Gastroesophageal sphincter (tissue), 4 donors: ENCODE measurements around the gene RNF224. TPM values are rescaled to one million over a fixed set of nuclear protein-coding genes. Genes with fewer than 3 reads are reported as not detected.

ENCODE experiments used
- ATAC-seq: fragments of 150-250 bp; one replicate; pipeline ENCODE4 v1.9.1; 2016; ENCODE audit warnings: mild to moderate bottlenecking, moderate library complexity
- H3K27ac ChIP-seq, 4 donors: fragments of 200-600 bp; sonication (generic) in 3 of 4; 1 replicate in 3 of 4; 2 replicates in 1 of 4; pipeline ENCODE4 v1.5.1; 2016 to 2019
- H3K27me3 ChIP-seq: fragments of 200-600 bp; sonication (generic); one replicate; pipeline ENCODE4 v1.5.1; 2019
- H3K36me3 ChIP-seq, 2 donors: fragments of 200-600 bp; sonication (generic); one replicate each; pipeline ENCODE4 v1.5.1; 2019; ENCODE audit warnings: control low read depth in 1 of 2
- H3K4me1 ChIP-seq, 3 donors: fragments of 200-600 bp; sonication (generic); 1 replicate in 2 of 3; 2 replicates in 1 of 3; pipeline ENCODE4 v1.5.1; 2016 to 2019; ENCODE audit warnings: control low read depth in 2 of 3
- H3K4me3 ChIP-seq, 2 donors: fragments of 200-600 bp; sonication (generic); one replicate each; pipeline ENCODE4 v1.5.1; 2019; ENCODE audit warnings: mild to moderate bottlenecking in 1 of 2, moderate library complexity in 1 of 2
- H3K9me3 ChIP-seq, 3 donors: fragments of 200-600 bp; sonication (generic); one replicate each; pipeline ENCODE4 v1.5.1; 2017 to 2019; ENCODE audit warnings: control low read depth in 2 of 3
- EP300 ChIP-seq: sonication (generic); formaldehyde crosslinking; IDR thresholded peaks from one replicate; pipeline ENCODE4 v1.6.1; 2017; ENCODE audit warnings: antibody characterized with exemption, mild to moderate bottlenecking
- POLR2A ChIP-seq, 2 donors: fragments of 450-650 bp; IDR thresholded peaks; one replicate each; pipeline ENCODE4 v1.6.1; 2017; ENCODE audit warnings: antibody characterized with exemption in 2 of 2, mild to moderate bottlenecking in 2 of 2, moderate library complexity in 1 of 2
- POLR2AphosphoS5 ChIP-seq: sonication (generic); formaldehyde crosslinking; IDR thresholded peaks from one replicate; pipeline ENCODE4 v1.6.1; 2017; ENCODE audit warnings: antibody characterized with exemption
- WGBS, 2 donors: methylation state at CpG; one replicate each; pipeline ENCODE4 v1.1.5; 2018; ENCODE audit warnings: low coverage in 1 of 2; 5-methylcytosine and 5-hydroxymethylcytosine counted together
- total RNA-seq, 4 donors: library from RNA; depleted of rRNA; stranded (reverse); fragments of >200 nt; gene quantifications; one replicate each; pipeline ENCODE4 v1.1.0, GENCODE V29; 2016
- TF ChIP-seq, protein P1 (sequence below), 4 experiments: fragments of 200-600 bp in 2 of 4; fragments of 450-650 bp in 2 of 4; sonication (generic) in 1 of 4; IDR thresholded peaks; one replicate each; pipeline ENCODE4 v1.5.1; 2017 to 2019; ENCODE audit warnings: antibody characterized with exemption in 4 of 4, mild to moderate bottlenecking in 2 of 4, moderate library complexity in 2 of 4

RNF224 gene
- total RNA-seq, 4 donors from 2014 or later, result 0.57 TPM; not detected in 3

DNA sequence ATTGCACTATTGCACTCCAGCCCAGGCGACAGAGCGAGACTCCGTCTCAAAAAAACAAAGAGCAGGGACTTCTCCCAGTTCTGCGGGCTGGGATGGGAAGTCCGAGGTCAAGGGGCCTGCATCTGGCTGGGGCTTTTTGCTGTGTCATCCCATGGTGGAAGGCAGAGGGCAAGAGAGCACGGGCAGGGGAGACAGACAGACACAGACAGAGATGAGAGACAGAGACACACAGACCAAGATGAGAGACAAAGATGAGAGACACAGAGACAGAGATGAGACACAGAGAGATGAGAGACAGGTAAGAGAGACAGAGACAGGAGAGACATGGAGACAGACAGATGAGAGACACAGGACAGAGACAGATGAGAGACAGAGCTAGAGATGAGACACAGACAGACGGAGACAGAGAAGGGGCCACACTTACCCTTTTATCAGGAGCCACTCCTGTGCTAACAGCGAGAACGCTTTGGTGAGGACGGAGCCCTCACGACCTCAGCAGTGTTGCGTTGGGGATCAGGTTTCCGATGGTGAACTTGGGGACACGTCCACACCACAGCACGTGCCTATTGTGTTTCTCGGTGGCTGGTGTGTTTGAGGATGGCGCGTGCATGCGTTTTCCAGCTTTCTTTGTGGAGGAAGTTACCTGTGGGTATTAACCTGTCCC, 41.4 kb downstream of the RNF224 start:
- H3K27ac ChIP-seq, result peak overlapping the region in 3 of 4 donors; percentile 49 to 65 (median 58)
- H3K4me1 ChIP-seq, result peaks cover 0 to 25% (median 12%) of the 10 kb centered on the region in 3 donors
- peaks cover 7% of the 10 kb centered on the region for H3K27me3 ChIP-seq
- H3K9me3 ChIP-seq, result no peaks in the 10 kb centered on the region
- TF ChIP-seq, protein P1, sequence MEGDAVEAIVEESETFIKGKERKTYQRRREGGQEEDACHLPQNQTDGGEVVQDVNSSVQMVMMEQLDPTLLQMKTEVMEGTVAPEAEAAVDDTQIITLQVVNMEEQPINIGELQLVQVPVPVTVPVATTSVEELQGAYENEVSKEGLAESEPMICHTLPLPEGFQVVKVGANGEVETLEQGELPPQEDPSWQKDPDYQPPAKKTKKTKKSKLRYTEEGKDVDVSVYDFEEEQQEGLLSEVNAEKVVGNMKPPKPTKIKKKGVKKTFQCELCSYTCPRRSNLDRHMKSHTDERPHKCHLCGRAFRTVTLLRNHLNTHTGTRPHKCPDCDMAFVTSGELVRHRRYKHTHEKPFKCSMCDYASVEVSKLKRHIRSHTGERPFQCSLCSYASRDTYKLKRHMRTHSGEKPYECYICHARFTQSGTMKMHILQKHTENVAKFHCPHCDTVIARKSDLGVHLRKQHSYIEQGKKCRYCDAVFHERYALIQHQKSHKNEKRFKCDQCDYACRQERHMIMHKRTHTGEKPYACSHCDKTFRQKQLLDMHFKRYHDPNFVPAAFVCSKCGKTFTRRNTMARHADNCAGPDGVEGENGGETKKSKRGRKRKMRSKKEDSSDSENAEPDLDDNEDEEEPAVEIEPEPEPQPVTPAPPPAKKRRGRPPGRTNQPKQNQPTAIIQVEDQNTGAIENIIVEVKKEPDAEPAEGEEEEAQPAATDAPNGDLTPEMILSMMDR (IDR thresholded peaks at IDR 0.05), result no peak
- TF ChIP-seq POLR2AphosphoS5, result no peak
- no peak for TF ChIP-seq POLR2A (IDR thresholded peaks at IDR 0.05)
- TF ChIP-seq EP300, result no peak
- 66 to 69% methylated on average over 14 to 15 of the region's 19 CpGs for WGBS, 2 donors
- H3K36me3 ChIP-seq, result peaks cover 0 to 90% of the 10 kb centered on the region in 2 donors
- H3K4me3 ChIP-seq, result no peak overlapping the region
- no peak for ATAC-seq

GRCh38 chr9:137269231-137269772, 42.0 kb downstream of the RNF224 start:
- Histone ChIP-seq H3K27ac (peak overlapping the region in 3 of 4 donors; percentile 49 to 65 (median 58)), H3K9me3 (no peaks in the 10 kb centered on the region), H3K4me1 (peaks cover 0 to 25% (median 12%) of the 10 kb centered on the region in 3 donors), H3K4me3 (no peak overlapping the region), H3K36me3 (peaks cover 0 to 90% of the 10 kb centered on the region in 2 donors), H3K27me3 (peaks cover 13% of the 10 kb centered on the region)
- TF ChIP-seq POLR2A (IDR thresholded peaks at IDR 0.05) (no peak), POLR2AphosphoS5 (peak; percentile 46)
- peak; percentile 81 for ATAC-seq
- 18 to 43% methylated on average over 11 to 12 of the region's 17 CpGs for WGBS, 2 donors

DNA sequence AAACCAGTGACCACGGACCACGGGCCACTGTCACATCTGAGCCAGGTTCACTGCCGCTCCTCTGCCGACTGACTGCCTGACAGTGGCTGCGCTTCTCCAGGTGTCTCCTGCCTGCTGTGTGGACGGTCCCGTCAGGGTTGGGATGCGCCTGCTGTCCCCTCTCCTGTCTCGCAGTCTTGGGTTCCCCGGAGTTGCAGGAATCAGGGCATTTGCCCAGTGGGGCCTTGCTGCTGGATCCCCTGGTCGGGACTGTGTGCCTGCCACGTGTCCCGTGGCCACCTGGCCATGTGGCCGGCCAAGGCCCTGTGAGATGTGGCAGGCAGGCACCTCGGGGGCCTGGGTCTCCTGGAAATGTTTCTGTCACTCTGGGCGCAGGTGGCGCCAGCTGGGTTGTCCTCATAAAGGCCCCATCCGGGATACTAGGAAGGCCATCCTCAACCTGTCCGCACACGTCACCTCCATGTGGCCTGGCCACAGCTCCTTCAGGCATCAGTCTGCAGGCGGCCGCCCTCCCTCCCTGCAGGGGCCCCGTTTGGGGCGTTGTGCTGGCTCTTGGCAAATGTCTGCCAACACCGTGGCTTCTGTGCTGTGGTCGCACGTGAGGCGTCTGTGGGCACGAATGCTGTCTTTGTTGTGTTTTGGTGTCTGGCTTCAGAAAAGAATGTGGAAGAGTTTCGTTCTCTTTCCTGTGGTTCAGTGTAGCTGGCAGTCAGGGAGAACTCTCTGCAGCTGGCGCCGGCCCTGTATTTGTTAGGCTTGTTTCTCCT, 43.8 kb downstream of the RNF224 start:
- no peaks in the 10 kb centered on the region for H3K9me3 ChIP-seq
- TF ChIP-seq, protein P1 (IDR thresholded peaks at IDR 0.05), result no peak
- no peak for TF ChIP-seq POLR2A (IDR thresholded peaks at IDR 0.05)
- TF ChIP-seq POLR2AphosphoS5, result no peak
- no peak for TF ChIP-seq EP300
- H3K36me3 ChIP-seq, result peaks cover 0 to 76% of the 10 kb centered on the region in 2 donors
- H3K27ac ChIP-seq, result no peak overlapping the region
- no peak overlapping the region for H3K4me3 ChIP-seq
- H3K4me1 ChIP-seq, result peaks cover 0 to 28% (median 13%) of the 10 kb centered on the region in 3 donors
- 79 to 89% methylated on average over 6 to 9 of the region's 32 CpGs for WGBS, 2 donors
- H3K27me3 ChIP-seq, result peaks cover 24% of the 10 kb centered on the region
- no peak for ATAC-seq

DNA sequence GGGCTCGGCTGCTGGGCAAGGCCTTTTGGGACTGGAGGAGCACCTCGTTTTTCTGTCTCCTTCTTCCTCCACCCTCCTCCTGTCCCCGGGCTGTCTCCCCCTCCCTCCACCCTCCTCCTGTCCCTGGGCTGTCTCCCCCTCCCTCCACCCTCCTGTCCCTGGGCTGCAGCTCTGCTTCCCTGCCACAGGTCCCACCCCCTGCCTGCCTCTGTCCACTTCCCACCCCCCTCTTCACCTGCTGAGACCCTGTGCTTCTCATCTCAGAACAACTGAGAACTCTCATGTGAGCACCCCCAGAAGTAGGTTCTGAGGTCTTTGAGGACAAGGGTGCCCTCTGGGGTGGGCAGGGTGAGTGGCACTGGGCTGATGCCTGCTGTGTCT, 44.4 kb downstream of the RNF224 start:
- H3K4me1 ChIP-seq, result peaks cover 0 to 34% (median 19%) of the 10 kb centered on the region in 3 donors
- H3K36me3 ChIP-seq, result peaks cover 0 to 70% of the 10 kb centered on the region in 2 donors
- WGBS, 2 donors, result 20 to 51% methylated on average over 1 to 3 of the region's 3 CpGs

More for the DNA sequence above, 44.4 kb downstream of the RNF224 start:
- TF ChIP-seq EP300, result no peak
- TF ChIP-seq POLR2A (IDR thresholded peaks at IDR 0.05), result no peak
- no peak for TF ChIP-seq POLR2AphosphoS5
- TF ChIP-seq, protein P1 (IDR thresholded peaks at IDR 0.05), result no peak
- Histone ChIP-seq H3K27me3 (peaks cover 30% of the 10 kb centered on the region), H3K9me3 (no peaks in the 10 kb centered on the region), H3K4me3 (no peak overlapping the region), H3K27ac (no peak overlapping the region)
- ATAC-seq, result no peak
